T-helper 1 cell treated with Interleukin-12 subunit alpha and Interleukin-12 subunit beta and Interleukin-4 antibody, amounts not matched to agents 30 ng/mL and 1 ng/mL, for 36 hours (primary cell): Measurements from ENCODE around the gene PLTP. TPM values are rescaled to one million over a fixed set of nuclear protein-coding genes. Genes with fewer than 3 reads are reported as not detected.

Source experiments
- intact Hi-C: fragments of 100-400 bp; cut with micrococcal nuclease; formaldehyde crosslinking; loops from one replicate; pipeline ENCODE4 v1.15.1; 2024
- total RNA-seq: library from RNA; stranded (reverse); gene quantifications from 2 replicates; pipeline ENCODE4 v1.2.3, GENCODE V29; 2022

PLTP gene
- total RNA-seq, 1 donor from 2014 or later: 0.88 TPM

DNA sequence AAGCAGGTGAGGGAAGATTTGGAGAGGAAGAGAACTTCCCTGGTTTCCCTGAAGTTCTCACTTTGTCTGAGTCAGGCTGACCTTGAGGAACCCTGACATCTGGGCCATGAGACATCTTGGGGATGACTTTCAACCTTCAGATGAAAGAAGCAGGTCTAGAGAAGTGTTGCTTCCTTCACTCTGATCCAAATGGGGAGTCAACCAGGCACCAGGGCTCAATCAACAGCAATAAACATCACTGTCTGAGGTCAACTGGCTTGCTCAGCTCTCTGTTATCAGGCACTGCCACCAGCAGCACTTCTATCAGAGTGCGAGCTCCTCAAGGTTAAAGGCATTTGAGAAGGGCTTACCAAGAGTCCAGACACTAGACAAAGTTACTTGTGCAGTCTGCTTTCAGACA lies 61.0 kb downstream of the PLTP start:
- intact Hi-C loops: no loop called here

DNA sequence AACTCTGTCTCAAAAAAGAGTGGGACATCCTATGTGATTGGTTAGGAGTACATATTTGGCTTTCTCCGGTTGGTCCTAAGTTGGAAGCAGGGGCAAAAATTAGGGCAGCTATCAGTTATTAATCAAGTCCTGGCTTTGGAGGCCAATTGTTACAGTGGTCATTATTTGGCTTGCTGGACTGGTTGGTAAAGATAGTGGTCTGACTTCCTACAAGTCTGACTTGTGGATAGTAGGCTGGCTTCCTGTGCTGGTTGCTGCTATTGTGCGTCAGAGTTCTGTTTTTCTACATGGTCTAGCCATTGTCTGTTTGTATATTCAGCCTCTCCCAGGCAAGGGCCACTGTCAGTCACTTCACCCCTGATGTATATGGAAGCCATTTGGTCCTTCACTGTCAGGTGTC lies 61.7 kb downstream of the PLTP start:
- intact Hi-C loops: no loop called here

GRCh38 chr20:45848969-45849582 lies 62.9 kb downstream of the PLTP start:
- intact Hi-C loops: no loop called here

Other genes with a start within 250 kb of the PLTP start
- gene WFDC11, start 241.9 kb downstream of the PLTP start, total RNA-seq: not detected in 2 replicates
- not detected in 2 replicates for gene WFDC13, start 210.1 kb downstream of the PLTP start, total RNA-seq
- not detected in 2 replicates for gene WFDC10B, start 207.1 kb downstream of the PLTP start, total RNA-seq
- gene SPINT4, start 189.8 kb downstream of the PLTP start, total RNA-seq: not detected in 2 replicates
- not detected in 2 replicates for gene WFDC3, start 120.3 kb downstream of the PLTP start, total RNA-seq
- 32.2 and 33.6 TPM in 2 replicates for gene DNTTIP1, start 120.2 kb downstream of the PLTP start, total RNA-seq
- gene UBE2C, start 99.5 kb downstream of the PLTP start, total RNA-seq: 132 and 140 TPM in 2 replicates
- not detected in 2 replicates for gene TNNC2, start 84.8 kb downstream of the PLTP start, total RNA-seq
- 0.24 and 0.59 TPM in 2 replicates for gene SNX21, start 78.4 kb downstream of the PLTP start, total RNA-seq
- 33.9 TPM in 2 replicates for gene ACOT8, start 54.8 kb downstream of the PLTP start, total RNA-seq
- gene ZSWIM3, start 54.5 kb downstream of the PLTP start, total RNA-seq: 6.4 and 7.4 TPM in 2 replicates
- gene ZSWIM1, start 30.9 kb downstream of the PLTP start, total RNA-seq: 6.1 and 6.6 TPM in 2 replicates
- 0.49 and 0.76 TPM in 2 replicates for gene SPATA25, start 24.5 kb downstream of the PLTP start, total RNA-seq
- 1.5 TPM in 2 replicates for gene NEURL2, start 20.9 kb downstream of the PLTP start, total RNA-seq
- gene CTSA, start 20.8 kb downstream of the PLTP start, total RNA-seq: 71.3 and 72.3 TPM in 2 replicates
- gene PCIF1, start 22.5 kb upstream of the PLTP start, total RNA-seq: 42.8 and 42.9 TPM in 2 replicates
- 42.0 and 43.3 TPM in 2 replicates for gene ZNF335, start 60.0 kb upstream of the PLTP start, total RNA-seq
- gene MMP9, start 96.8 kb upstream of the PLTP start, total RNA-seq: 1.5 and 1.7 TPM in 2 replicates
- gene SLC12A5, start 117.1 kb upstream of the PLTP start, total RNA-seq: 0.49 and 0.88 TPM in 2 replicates
- gene NCOA5, start 177.8 kb upstream of the PLTP start, total RNA-seq: 36.5 and 40.2 TPM in 2 replicates
- gene CD40, start 206.2 kb upstream of the PLTP start, total RNA-seq: 1.7 and 3.2 TPM in 2 replicates